ENCODE data around the gene KLHDC4. TPM values are rescaled to one million over a fixed set of nuclear protein-coding genes. Genes with fewer than 3 reads are reported as not detected.

The KLHDC4 gene
- total RNA-seq, 1 donor from 2014 or later: 29.8 TPM

GRCh38 chr16:87707714-87708580 lies 57.8 kb downstream of the KLHDC4 start:
- DNase-seq (ENCODE audit: low read depth) (no peak), FAIRE-seq (no peak)
- no peak overlapping the region for H2AFZ ChIP-seq (ENCODE audit: low read depth, low read length)
- no peak overlapping the region for H3K4me2 ChIP-seq (ENCODE audit: low read length)
- Mint-ChIP-seq H3K4me3 (ENCODE audit: unreplicated experiment) (no peak overlapping the region), H3K9me3 (ENCODE audit: unreplicated experiment) (no peaks in the 10 kb centered on the region), H3K27ac (ENCODE audit: unreplicated experiment) (no peak overlapping the region), H3K4me1 (ENCODE audit: low read depth, unreplicated experiment) (peaks cover 2% of the 10 kb centered on the region), H3K36me3 (ENCODE audit: low read depth, unreplicated experiment) (peaks cover 9% of the 10 kb centered on the region), H3K27me3 (ENCODE audit: low read depth, unreplicated experiment) (no peaks in the 10 kb centered on the region)
- peaks cover 11% of the 10 kb centered on the region for H4K20me1 ChIP-seq (ENCODE audit: insufficient read depth, low read length)
- no peak overlapping the region for H3K4me3 ChIP-seq (ENCODE audit: insufficient read depth, low read depth, low read length)
- TF ChIP-seq EZH2 (IDR thresholded peaks at IDR 0.05; ENCODE audit: insufficient read depth, low read length): no peak
- TF ChIP-seq, protein P1, sequence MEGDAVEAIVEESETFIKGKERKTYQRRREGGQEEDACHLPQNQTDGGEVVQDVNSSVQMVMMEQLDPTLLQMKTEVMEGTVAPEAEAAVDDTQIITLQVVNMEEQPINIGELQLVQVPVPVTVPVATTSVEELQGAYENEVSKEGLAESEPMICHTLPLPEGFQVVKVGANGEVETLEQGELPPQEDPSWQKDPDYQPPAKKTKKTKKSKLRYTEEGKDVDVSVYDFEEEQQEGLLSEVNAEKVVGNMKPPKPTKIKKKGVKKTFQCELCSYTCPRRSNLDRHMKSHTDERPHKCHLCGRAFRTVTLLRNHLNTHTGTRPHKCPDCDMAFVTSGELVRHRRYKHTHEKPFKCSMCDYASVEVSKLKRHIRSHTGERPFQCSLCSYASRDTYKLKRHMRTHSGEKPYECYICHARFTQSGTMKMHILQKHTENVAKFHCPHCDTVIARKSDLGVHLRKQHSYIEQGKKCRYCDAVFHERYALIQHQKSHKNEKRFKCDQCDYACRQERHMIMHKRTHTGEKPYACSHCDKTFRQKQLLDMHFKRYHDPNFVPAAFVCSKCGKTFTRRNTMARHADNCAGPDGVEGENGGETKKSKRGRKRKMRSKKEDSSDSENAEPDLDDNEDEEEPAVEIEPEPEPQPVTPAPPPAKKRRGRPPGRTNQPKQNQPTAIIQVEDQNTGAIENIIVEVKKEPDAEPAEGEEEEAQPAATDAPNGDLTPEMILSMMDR (IDR thresholded peaks at IDR 0.05; ENCODE audit: insufficient read depth, low read depth, low read length): no peak
- H3K27me3 ChIP-seq (ENCODE audit: insufficient read depth, low read length): no peaks in the 10 kb centered on the region
- H3K9ac ChIP-seq (ENCODE audit: low read length): no peak overlapping the region
- no peaks in the 10 kb centered on the region for H3K79me2 ChIP-seq (ENCODE audit: insufficient read depth, low read length)
- H3K36me3 ChIP-seq (ENCODE audit: insufficient read depth, low read length): no peaks in the 10 kb centered on the region
- H3K27ac ChIP-seq (ENCODE audit: low read depth, low read length): no peak overlapping the region
- peaks cover 8% of the 10 kb centered on the region for H3K4me1 ChIP-seq (ENCODE audit: insufficient read depth, low read length)
- H3K9me3 ChIP-seq (ENCODE audit: insufficient read depth, low read depth, low read length): no peaks in the 10 kb centered on the region

GRCh38 chr16:87707097-87707496 lies 58.7 kb downstream of the KLHDC4 start:
- H3K27me3 Mint-ChIP-seq (ENCODE audit: low read depth, unreplicated experiment): no peaks in the 10 kb centered on the region
- no peak overlapping the region for H3K9ac ChIP-seq (ENCODE audit: low read length)
- TF ChIP-seq, protein P1 (IDR thresholded peaks at IDR 0.05; ENCODE audit: insufficient read depth, low read depth, low read length): no peak
- TF ChIP-seq EZH2 (IDR thresholded peaks at IDR 0.05; ENCODE audit: insufficient read depth, low read length): no peak
- H3K9me3 ChIP-seq (ENCODE audit: insufficient read depth, low read depth, low read length): no peaks in the 10 kb centered on the region
- no peak overlapping the region for H2AFZ ChIP-seq (ENCODE audit: low read depth, low read length)
- H3K36me3 ChIP-seq (ENCODE audit: insufficient read depth, low read length): no peaks in the 10 kb centered on the region
- H3K9me3 Mint-ChIP-seq (ENCODE audit: unreplicated experiment): no peaks in the 10 kb centered on the region
- H3K27me3 ChIP-seq (ENCODE audit: insufficient read depth, low read length): no peaks in the 10 kb centered on the region
- H3K4me3 Mint-ChIP-seq (ENCODE audit: unreplicated experiment): no peak overlapping the region
- FAIRE-seq (no peak), DNase-seq (ENCODE audit: low read depth) (no peak)
- no peak overlapping the region for H3K4me3 ChIP-seq (ENCODE audit: insufficient read depth, low read depth, low read length)
- peaks cover 2% of the 10 kb centered on the region for H3K4me1 Mint-ChIP-seq (ENCODE audit: low read depth, unreplicated experiment)
- H3K4me2 ChIP-seq (ENCODE audit: low read length): no peak overlapping the region
- no peaks in the 10 kb centered on the region for H3K79me2 ChIP-seq (ENCODE audit: insufficient read depth, low read length)
- peaks cover 8% of the 10 kb centered on the region for H3K4me1 ChIP-seq (ENCODE audit: insufficient read depth, low read length)
- peaks cover 13% of the 10 kb centered on the region for H4K20me1 ChIP-seq (ENCODE audit: insufficient read depth, low read length)
- H3K36me3 Mint-ChIP-seq (ENCODE audit: low read depth, unreplicated experiment): peaks cover 7% of the 10 kb centered on the region
- no peak overlapping the region for H3K27ac Mint-ChIP-seq (ENCODE audit: unreplicated experiment)
- no peak overlapping the region for H3K27ac ChIP-seq (ENCODE audit: low read depth, low read length)

Data from astrocyte (in vitro differentiated cells and primary cell).